Transverse colon (tissue), 4 donors: ENCODE measurements around the gene NAALADL2. TPM values are rescaled to one million over a fixed set of nuclear protein-coding genes. Genes with fewer than 3 reads are reported as not detected.

Experiments used
- DNase-seq: peaks from one replicate; pipeline ENCODE4 v3.0.0-alpha.2; 2019
- H3K27ac ChIP-seq, 4 donors: fragments of 200-600 bp; sonication (generic); 2 replicates each; pipeline ENCODE4 v1.5.1; 2016 to 2018; ENCODE audit warnings: inconsistent platforms in 4 of 4
- H3K27me3 ChIP-seq: fragments of 200-600 bp; sonication (generic); 2 replicates; pipeline ENCODE4 v1.5.1; 2017; ENCODE audit warnings: inconsistent platforms
- H3K36me3 ChIP-seq, 4 donors: fragments of 200-600 bp; sonication (generic); 2 replicates each; pipeline ENCODE4 v1.5.1; 2017 to 2019; ENCODE audit warnings: inconsistent platforms in 4 of 4
- H3K4me1 ChIP-seq, 4 donors: fragments of 200-600 bp; sonication (generic); 2 replicates each; pipeline ENCODE4 v1.5.1; 2017 to 2020; ENCODE audit warnings: inconsistent platforms in 4 of 4
- H3K4me3 ChIP-seq, 4 donors: fragments of 200-600 bp; sonication (generic); 1 replicate in 1 of 4; 2 replicates in 3 of 4; pipeline versions ENCODE4 v1.5.1 to v1.6.1; 2017 to 2019; ENCODE audit warnings: inconsistent platforms in 4 of 4
- H3K9me3 ChIP-seq, 2 donors: fragments of 200-600 bp; sonication (generic); 2 replicates each; pipeline ENCODE4 v1.5.1; 2017 to 2019; ENCODE audit warnings: inconsistent platforms in 2 of 2
- CTCF ChIP-seq, 5 experiments: fragments of 200-600 bp in 3 of 5; fragments of 450-650 bp in 2 of 5; sonication (generic) in 3 of 5; IDR thresholded peaks; 1 replicate in 2 of 5; 2 replicates in 3 of 5; pipeline ENCODE4 v1.5.1; 2016 to 2017; ENCODE audit warnings: antibody characterized with exemption in 5 of 5, inconsistent platforms in 3 of 5, mild to moderate bottlenecking in 2 of 5, moderate library complexity in 1 of 5
- EP300 ChIP-seq: sonication (generic); formaldehyde crosslinking; IDR thresholded peaks from one replicate; pipeline ENCODE4 v1.6.1; 2017; ENCODE audit warnings: antibody characterized with exemption, low read depth
- POLR2A ChIP-seq: fragments of 450-650 bp; IDR thresholded peaks from one replicate; pipeline ENCODE4 v1.6.1; 2016; ENCODE audit warnings: antibody characterized with exemption, mild to moderate bottlenecking, moderate library complexity
- POLR2AphosphoS5 ChIP-seq, 3 donors: sonication (generic); formaldehyde crosslinking; IDR thresholded peaks; one replicate each; pipeline ENCODE4 v1.6.1; 2016; ENCODE audit warnings: antibody characterized with exemption in 3 of 3
- WGBS, 2 donors: methylation state at CpG; one replicate each; pipeline ENCODE4 v1.1.5; 2018; ENCODE audit warnings: low coverage in 1 of 2; 5-methylcytosine and 5-hydroxymethylcytosine counted together
- in situ Hi-C, 4 donors: fragments of 200-750 bp; cut with MboI; loops; one replicate each; pipeline versions ENCODE4 v1.15.0 to v1.15.1; 2017; ENCODE audit warnings: low sequenced_read_pairs in 3 of 4, low pct_ligation_motif_present in 1 of 4, low pct_unique_long_range_greater_than_20kb in 1 of 4
- intact Hi-C: fragments of 100-400 bp; cut with DNase I; formaldehyde crosslinking; loops from one replicate; pipeline ENCODE4 v1.15.1; 2023; ENCODE audit warnings: low total_unique reads
- total RNA-seq, 4 donors: library from RNA; depleted of rRNA; stranded (reverse); fragments of >200 nt; gene quantifications; one replicate each; pipeline ENCODE4 v1.1.0, GENCODE V29; 2016

The NAALADL2 gene
- total RNA-seq, 4 donors from 2014 or later = 10.1 to 22.7 (median 15.1) TPM

- in situ Hi-C loops (no loop called here), intact Hi-C loops (no loop called here)
- TF ChIP-seq POLR2A (no peak), EP300 (no peak), POLR2AphosphoS5 (IDR thresholded peaks at IDR 0.05) (no peak), CTCF (IDR thresholded peaks at IDR 0.05) (no peak)
- WGBS, 2 donors = 76 to 79% methylated on average over 3 of the region's 3 CpGs
- no peaks in the 10 kb centered on the region for H3K27me3 ChIP-seq
- no peak overlapping the region for H3K27ac ChIP-seq
- no peaks in the 10 kb centered on the region for H3K4me1 ChIP-seq
- no peak for DNase-seq
- peaks cover 0 to 3% of the 10 kb centered on the region in 2 donors for H3K9me3 ChIP-seq
- H3K4me3 ChIP-seq = no peak overlapping the region
- no peaks in the 10 kb centered on the region for H3K36me3 ChIP-seq
Measured at GRCh38 chr3:175679568-175679967, 820.4 kb downstream of the NAALADL2 start.

- no peaks in the 10 kb centered on the region for H3K4me1 ChIP-seq
- intact Hi-C loops (no loop called here), in situ Hi-C loops (no loop called here)
- no peak for DNase-seq
- H3K4me3 ChIP-seq = no peak overlapping the region
- no peaks in the 10 kb centered on the region for H3K36me3 ChIP-seq
- TF ChIP-seq POLR2AphosphoS5 (IDR thresholded peaks at IDR 0.05) = no peak
- TF ChIP-seq POLR2A = no peak
- no peak for TF ChIP-seq CTCF (IDR thresholded peaks at IDR 0.05)
- TF ChIP-seq EP300 = no peak
- H3K27me3 ChIP-seq = no peaks in the 10 kb centered on the region
- no peaks in the 10 kb centered on the region for H3K9me3 ChIP-seq
- no peak overlapping the region for H3K27ac ChIP-seq
- WGBS, 2 donors = 66 to 100% methylated on average over 2 of the region's 2 CpGs
Measured at GRCh38 chr3:175692256-175692655, 833.1 kb downstream of the NAALADL2 start.

GRCh38 chr3:175695251-175695650, 836.1 kb downstream of the NAALADL2 start:
- DNase-seq = no peak
- Histone ChIP-seq H3K9me3 (no peaks in the 10 kb centered on the region), H3K36me3 (no peaks in the 10 kb centered on the region), H3K27me3 (no peaks in the 10 kb centered on the region), H3K27ac (no peak overlapping the region), H3K4me1 (no peaks in the 10 kb centered on the region), H3K4me3 (no peak overlapping the region)
- in situ Hi-C loops (no loop called here), intact Hi-C loops (no loop called here)
- WGBS, 2 donors = 38% methylated on average over 1 of the region's 1 CpG
- TF ChIP-seq POLR2A (no peak), CTCF (IDR thresholded peaks at IDR 0.05) (no peak), EP300 (no peak), POLR2AphosphoS5 (IDR thresholded peaks at IDR 0.05) (no peak)

GRCh38 chr3:175702956-175703355, 843.8 kb downstream of the NAALADL2 start:
- TF ChIP-seq CTCF (IDR thresholded peaks at IDR 0.05) = no peak
- intact Hi-C loops = no loop called here
- peaks cover 0 to 7% (median 0%) of the 10 kb centered on the region in 4 donors for H3K4me1 ChIP-seq
- no peak overlapping the region for H3K27ac ChIP-seq
- DNase-seq = no peak
- H3K27me3 ChIP-seq = no peaks in the 10 kb centered on the region
- H3K4me3 ChIP-seq = no peak overlapping the region
- H3K9me3 ChIP-seq = no peaks in the 10 kb centered on the region
- no peaks in the 10 kb centered on the region for H3K36me3 ChIP-seq
- in situ Hi-C loops = no loop called here
